Neural progenitor cell (in vitro differentiated cells): ENCODE data around the gene FAM219A.

Experiments
- CTCF ChIP-seq: fragments of 200-600 bp; sonication (generic); IDR thresholded peaks from 2 replicates; pipeline ENCODE4 v1.5.1; 2017; ENCODE audit warnings: antibody characterized with exemption, mild to moderate bottlenecking
- EZH2phosphoT487 ChIP-seq: fragments of 200-600 bp; sonication (generic); IDR thresholded peaks from 2 replicates; pipeline ENCODE4 v1.6.1; 2017; ENCODE audit warnings: antibody characterized with exemption

- TF ChIP-seq CTCF (no peak), EZH2phosphoT487 (no peak)
Measured at GRCh38 chr9:34463901-34464232, 5.5 kb upstream of the FAM219A start.
